ENCODE results near the gene ZNF236. TPM values are rescaled to one million over a fixed set of nuclear protein-coding genes. Genes with fewer than 3 reads are reported as not detected.
A peak's percentile ranks its signal among the peaks of the same experiment; 100 is the strongest.

ZNF236 gene
- total RNA-seq, 1 donor from 2014 or later = 20.4 TPM

DNA sequence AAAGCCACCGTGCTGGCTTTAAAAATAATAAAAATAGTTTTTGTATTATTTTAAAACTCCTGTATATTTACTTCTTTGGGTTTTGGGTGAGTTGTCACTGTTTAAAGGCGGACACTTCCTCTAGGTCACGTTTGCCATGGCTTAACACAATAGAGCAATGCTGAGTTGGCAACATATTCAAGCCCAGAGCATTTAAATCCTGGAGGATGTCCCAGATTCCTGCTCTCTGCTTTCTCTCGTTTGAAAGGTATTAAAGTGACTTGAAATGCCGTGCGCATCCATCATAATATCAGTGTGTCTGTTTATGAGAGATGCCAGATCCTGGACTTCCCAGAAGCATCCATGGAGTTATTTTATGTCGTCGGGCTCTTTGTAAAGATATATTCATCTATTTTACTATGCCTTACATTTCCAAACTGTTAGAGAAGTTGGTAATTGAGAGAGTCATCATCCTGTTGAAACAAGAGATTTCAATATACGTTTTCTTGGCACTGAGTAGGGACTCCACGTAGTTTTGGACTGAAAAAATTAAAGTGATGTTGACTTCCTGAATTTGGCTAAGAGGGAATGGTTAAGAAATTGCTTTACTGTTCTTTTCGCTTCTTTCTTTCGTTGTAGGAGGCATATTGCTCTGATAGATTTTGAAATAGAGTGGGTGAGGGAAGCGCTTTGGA is 150.6 kb downstream of the ZNF236 start:
- H3K27me3 Mint-ChIP-seq (ENCODE audit: unreplicated experiment) = no peaks in the 10 kb centered on the region
- H3K4me1 Mint-ChIP-seq (ENCODE audit: unreplicated experiment) = no peaks in the 10 kb centered on the region
- DNase-seq (ENCODE audit: extremely low spot score, unreplicated experiment) = no peak
- peaks cover 8% of the 10 kb centered on the region for H3K36me3 Mint-ChIP-seq (ENCODE audit: unreplicated experiment)
- H3K27ac Mint-ChIP-seq (ENCODE audit: unreplicated experiment) = no peak overlapping the region
- H3K9me3 Mint-ChIP-seq (ENCODE audit: unreplicated experiment) = no peaks in the 10 kb centered on the region
- TF ChIP-seq, protein P1, sequence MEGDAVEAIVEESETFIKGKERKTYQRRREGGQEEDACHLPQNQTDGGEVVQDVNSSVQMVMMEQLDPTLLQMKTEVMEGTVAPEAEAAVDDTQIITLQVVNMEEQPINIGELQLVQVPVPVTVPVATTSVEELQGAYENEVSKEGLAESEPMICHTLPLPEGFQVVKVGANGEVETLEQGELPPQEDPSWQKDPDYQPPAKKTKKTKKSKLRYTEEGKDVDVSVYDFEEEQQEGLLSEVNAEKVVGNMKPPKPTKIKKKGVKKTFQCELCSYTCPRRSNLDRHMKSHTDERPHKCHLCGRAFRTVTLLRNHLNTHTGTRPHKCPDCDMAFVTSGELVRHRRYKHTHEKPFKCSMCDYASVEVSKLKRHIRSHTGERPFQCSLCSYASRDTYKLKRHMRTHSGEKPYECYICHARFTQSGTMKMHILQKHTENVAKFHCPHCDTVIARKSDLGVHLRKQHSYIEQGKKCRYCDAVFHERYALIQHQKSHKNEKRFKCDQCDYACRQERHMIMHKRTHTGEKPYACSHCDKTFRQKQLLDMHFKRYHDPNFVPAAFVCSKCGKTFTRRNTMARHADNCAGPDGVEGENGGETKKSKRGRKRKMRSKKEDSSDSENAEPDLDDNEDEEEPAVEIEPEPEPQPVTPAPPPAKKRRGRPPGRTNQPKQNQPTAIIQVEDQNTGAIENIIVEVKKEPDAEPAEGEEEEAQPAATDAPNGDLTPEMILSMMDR (IDR thresholded peaks at IDR 0.05) = no peak
- no peak overlapping the region for H3K4me3 Mint-ChIP-seq (ENCODE audit: unreplicated experiment)

DNA sequence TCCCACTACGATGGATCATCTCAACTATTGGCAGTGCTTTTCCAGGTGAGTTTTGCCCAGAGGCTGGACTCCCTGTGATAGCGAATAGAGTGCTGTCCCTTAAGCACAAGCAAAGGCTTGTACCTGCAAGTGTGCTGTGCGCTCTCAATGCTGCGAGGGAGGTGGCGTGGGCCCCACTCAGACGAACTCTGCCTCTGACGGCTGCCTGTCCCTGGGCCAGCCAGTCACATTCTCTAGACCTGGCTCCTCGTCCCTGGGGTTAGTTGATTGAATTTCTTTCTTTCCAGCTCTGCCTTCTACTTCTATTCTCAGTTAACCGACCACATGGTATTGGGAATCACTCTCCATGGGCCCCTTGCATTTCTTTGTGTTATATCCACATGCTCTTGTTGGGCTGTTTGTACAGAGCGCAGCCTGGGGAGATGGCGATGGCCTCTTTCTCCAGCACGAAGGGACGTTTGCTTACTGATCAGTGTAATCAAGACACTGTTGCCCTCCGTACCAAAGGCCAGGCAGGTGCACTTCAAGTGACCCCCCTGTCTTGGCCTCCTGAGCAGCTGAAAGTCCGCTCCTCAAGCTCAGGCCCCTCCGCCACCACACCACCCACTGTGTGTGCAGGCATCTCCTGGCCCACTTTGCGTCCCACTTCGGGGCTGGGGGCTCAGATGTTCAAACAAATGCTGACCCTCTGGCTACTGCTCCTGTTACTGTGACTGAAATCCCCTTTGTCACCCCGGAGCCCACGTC is 151.3 kb downstream of the ZNF236 start:
- Mint-ChIP-seq H3K27ac (ENCODE audit: unreplicated experiment) (no peak overlapping the region), H3K36me3 (ENCODE audit: unreplicated experiment) (peaks cover 11% of the 10 kb centered on the region), H3K9me3 (ENCODE audit: unreplicated experiment) (no peaks in the 10 kb centered on the region), H3K4me1 (ENCODE audit: unreplicated experiment) (no peaks in the 10 kb centered on the region), H3K4me3 (ENCODE audit: unreplicated experiment) (no peak overlapping the region), H3K27me3 (ENCODE audit: unreplicated experiment) (no peaks in the 10 kb centered on the region)
- no peak for DNase-seq (ENCODE audit: extremely low spot score, unreplicated experiment)
- TF ChIP-seq, protein P1 (IDR thresholded peaks at IDR 0.05) = no peak

DNA sequence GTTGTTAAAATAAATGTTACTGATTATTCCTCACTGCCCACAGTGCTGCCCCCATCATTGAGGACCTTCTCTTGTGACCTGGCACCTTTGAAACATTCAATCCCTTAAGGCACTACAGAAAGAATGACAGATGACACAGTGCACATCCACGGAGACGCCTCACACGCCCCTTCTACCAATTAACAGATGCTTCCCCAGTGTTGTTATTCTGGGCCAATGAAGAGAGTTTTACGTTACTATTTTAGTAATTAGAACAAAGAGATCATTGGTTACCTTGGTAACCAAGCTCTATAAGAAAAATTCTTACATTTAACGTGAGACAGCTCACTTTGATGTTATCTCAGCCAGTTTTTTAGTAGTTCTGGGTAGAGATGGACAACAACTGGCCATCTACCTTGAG is 152.0 kb downstream of the ZNF236 start:
- Mint-ChIP-seq H3K9me3 (ENCODE audit: unreplicated experiment) (no peaks in the 10 kb centered on the region), H3K27ac (ENCODE audit: unreplicated experiment) (no peak overlapping the region), H3K4me1 (ENCODE audit: unreplicated experiment) (no peaks in the 10 kb centered on the region), H3K36me3 (ENCODE audit: unreplicated experiment) (peaks cover 17% of the 10 kb centered on the region), H3K27me3 (ENCODE audit: unreplicated experiment) (no peaks in the 10 kb centered on the region), H3K4me3 (ENCODE audit: unreplicated experiment) (no peak overlapping the region)
- TF ChIP-seq, protein P1 (IDR thresholded peaks at IDR 0.05) = no peak
- DNase-seq (ENCODE audit: extremely low spot score, unreplicated experiment) = no peak

DNA sequence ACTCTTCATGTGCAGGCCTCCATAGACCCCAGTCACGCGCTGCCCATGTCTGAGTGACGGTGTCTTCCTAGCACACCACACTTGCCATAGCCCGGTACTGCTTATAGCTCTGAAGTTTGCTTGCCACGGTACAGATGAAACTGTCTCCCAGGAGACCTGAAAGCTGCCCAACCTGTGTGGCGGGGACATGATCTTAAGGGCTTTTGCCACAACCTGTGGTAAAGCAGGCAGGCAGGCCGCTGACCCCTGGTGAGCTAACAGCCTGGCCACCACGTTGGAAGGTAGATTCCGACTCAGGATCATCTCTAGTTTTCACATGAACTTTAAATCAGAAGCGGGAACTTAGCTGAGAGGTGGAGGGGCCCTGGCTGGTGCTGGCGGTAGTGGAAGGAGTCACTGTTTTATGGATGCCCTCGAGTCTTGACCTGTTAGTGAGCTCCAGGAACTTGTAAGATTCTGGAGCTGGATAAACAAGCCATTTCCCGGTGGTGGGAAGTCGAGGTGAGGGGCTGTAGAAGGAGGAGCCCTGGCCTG is 153.3 kb downstream of the ZNF236 start:
- H3K27me3 Mint-ChIP-seq (ENCODE audit: unreplicated experiment) = no peaks in the 10 kb centered on the region
- peak; percentile 73 for DNase-seq (ENCODE audit: extremely low spot score, unreplicated experiment)
- H3K4me1 Mint-ChIP-seq (ENCODE audit: unreplicated experiment) = peaks cover 2% of the 10 kb centered on the region
- no peak overlapping the region for H3K4me3 Mint-ChIP-seq (ENCODE audit: unreplicated experiment)
- H3K27ac Mint-ChIP-seq (ENCODE audit: unreplicated experiment) = no peak overlapping the region
- peaks cover 22% of the 10 kb centered on the region for H3K36me3 Mint-ChIP-seq (ENCODE audit: unreplicated experiment)
- H3K9me3 Mint-ChIP-seq (ENCODE audit: unreplicated experiment) = no peaks in the 10 kb centered on the region
- TF ChIP-seq, protein P1 (IDR thresholded peaks at IDR 0.05) = no peak

DNA sequence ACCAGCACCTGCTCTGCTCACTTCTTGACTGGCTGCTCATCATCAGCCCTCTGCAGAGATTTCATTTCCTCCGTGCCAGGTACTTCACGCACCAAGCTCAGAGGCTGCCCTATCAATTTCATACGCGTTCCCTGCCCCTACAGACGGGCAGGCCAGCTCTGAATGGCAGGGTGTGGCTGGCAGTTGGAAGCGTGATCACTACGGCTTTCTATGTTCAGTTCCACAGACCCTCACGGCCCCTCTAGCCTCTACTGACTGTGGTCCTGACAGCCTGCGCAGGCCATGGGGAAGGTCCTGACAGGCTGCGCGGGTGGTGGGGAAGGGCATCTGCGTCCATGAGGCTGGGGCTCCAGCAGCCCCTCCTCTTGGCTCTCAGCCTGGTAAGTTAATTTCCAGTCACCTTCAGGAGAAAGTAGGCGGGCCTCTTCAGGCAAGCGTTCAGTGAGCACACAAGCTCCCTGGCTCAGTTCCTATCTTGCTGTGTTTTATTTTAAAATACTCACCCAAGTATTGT is 154.8 kb downstream of the ZNF236 start:
- peak; percentile 72 for DNase-seq (ENCODE audit: extremely low spot score, unreplicated experiment)
- no peak overlapping the region for H3K27ac Mint-ChIP-seq (ENCODE audit: unreplicated experiment)

More for the DNA sequence above, 154.8 kb downstream of the ZNF236 start:
- H3K4me3 Mint-ChIP-seq (ENCODE audit: unreplicated experiment) = no peak overlapping the region
- TF ChIP-seq, protein P1 (IDR thresholded peaks at IDR 0.05) = no peak
- peaks cover 4% of the 10 kb centered on the region for H3K4me1 Mint-ChIP-seq (ENCODE audit: unreplicated experiment)
- H3K36me3 Mint-ChIP-seq (ENCODE audit: unreplicated experiment) = peaks cover 22% of the 10 kb centered on the region
- no peaks in the 10 kb centered on the region for H3K9me3 Mint-ChIP-seq (ENCODE audit: unreplicated experiment)
- H3K27me3 Mint-ChIP-seq (ENCODE audit: unreplicated experiment) = no peaks in the 10 kb centered on the region
